PFSK-1 (cell line): Measurements from ENCODE around the gene RAET1E.

ENCODE experiments used
- FOXP2 ChIP-seq: optimal IDR thresholded peaks from 2 replicates; pipeline ENCODE3; 2011; ENCODE audit warnings: borderline replicate concordance, control low read depth, inconsistent platforms; ENCODE audit not compliant: insufficient read depth; ENCODE audit errors: extremely low read length, extremely low read depth
- POLR2AphosphoS5 ChIP-seq: IDR thresholded peaks from 2 replicates; pipeline ENCODE4 v1.6.1; 2012; ENCODE audit warnings: low read depth, mild to moderate bottlenecking, control low read depth, low read length, moderate library complexity
- SIN3A ChIP-seq: IDR thresholded peaks from 2 replicates; pipeline ENCODE4 v1.6.1; 2012; ENCODE audit warnings: mild to moderate bottlenecking, low read length, moderate library complexity, borderline replicate concordance; ENCODE audit not compliant: insufficient read depth
- TAF1 ChIP-seq: IDR thresholded peaks from 2 replicates; pipeline ENCODE4 v1.6.1; 2012; ENCODE audit warnings: low read length, control low read depth, borderline replicate concordance; ENCODE audit not compliant: insufficient read depth
- TF ChIP-seq, protein P1 (sequence below), 2 experiments: IDR thresholded peaks; 2 replicates each; pipeline versions ENCODE4 v1.6.1 to v1.8.0; 2011 to 2012; ENCODE audit warnings: low read depth in 2 of 2, low read length in 2 of 2, control low read depth in 1 of 2, inconsistent platforms in 1 of 2, mild to moderate bottlenecking in 1 of 2, moderate library complexity in 1 of 2; ENCODE audit not compliant: insufficient read depth in 1 of 2

DNA sequence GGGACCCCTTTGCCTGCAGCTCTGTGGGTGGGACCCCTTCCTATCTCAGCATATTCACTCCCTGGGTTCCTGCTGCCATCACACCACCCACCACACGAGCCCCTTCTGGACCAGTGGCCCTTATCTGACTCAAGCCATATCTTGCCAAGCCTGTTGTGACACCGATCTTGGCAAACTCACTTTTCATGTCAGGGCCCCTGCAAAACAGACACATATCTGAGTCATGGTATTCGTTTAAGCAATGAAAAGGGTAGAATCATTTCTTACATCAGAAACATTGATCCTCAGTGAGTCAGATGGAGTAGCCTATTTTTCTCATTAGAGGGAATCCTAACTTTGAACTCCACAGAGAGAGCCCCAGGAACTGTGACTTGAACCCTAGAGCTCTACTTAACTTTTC lies 10.6 kb downstream of the RAET1E start:
- TF ChIP-seq POLR2AphosphoS5 (no peak), SIN3A (no peak), TAF1 (no peak), FOXP2 (no peak)
- TF ChIP-seq, protein P1, sequence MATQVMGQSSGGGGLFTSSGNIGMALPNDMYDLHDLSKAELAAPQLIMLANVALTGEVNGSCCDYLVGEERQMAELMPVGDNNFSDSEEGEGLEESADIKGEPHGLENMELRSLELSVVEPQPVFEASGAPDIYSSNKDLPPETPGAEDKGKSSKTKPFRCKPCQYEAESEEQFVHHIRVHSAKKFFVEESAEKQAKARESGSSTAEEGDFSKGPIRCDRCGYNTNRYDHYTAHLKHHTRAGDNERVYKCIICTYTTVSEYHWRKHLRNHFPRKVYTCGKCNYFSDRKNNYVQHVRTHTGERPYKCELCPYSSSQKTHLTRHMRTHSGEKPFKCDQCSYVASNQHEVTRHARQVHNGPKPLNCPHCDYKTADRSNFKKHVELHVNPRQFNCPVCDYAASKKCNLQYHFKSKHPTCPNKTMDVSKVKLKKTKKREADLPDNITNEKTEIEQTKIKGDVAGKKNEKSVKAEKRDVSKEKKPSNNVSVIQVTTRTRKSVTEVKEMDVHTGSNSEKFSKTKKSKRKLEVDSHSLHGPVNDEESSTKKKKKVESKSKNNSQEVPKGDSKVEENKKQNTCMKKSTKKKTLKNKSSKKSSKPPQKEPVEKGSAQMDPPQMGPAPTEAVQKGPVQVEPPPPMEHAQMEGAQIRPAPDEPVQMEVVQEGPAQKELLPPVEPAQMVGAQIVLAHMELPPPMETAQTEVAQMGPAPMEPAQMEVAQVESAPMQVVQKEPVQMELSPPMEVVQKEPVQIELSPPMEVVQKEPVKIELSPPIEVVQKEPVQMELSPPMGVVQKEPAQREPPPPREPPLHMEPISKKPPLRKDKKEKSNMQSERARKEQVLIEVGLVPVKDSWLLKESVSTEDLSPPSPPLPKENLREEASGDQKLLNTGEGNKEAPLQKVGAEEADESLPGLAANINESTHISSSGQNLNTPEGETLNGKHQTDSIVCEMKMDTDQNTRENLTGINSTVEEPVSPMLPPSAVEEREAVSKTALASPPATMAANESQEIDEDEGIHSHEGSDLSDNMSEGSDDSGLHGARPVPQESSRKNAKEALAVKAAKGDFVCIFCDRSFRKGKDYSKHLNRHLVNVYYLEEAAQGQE (IDR thresholded peaks at IDR 0.05; ENCODE audit: insufficient read depth in 1 of 2, low read depth in 2 of 2, low read length in 2 of 2): no peak
